Measurements from ENCODE around the gene GPX1.

GPX1 gene

GRCh38 chr3:49310677-49311076 lies 47.5 kb downstream of the GPX1 start:
- no peak for DNase-seq

All from inflammatory macrophage treated with lipopolysaccharide for 4 hours (primary cell).